Measurements from ENCODE around the gene PNMA1. TPM values are rescaled to one million over a fixed set of nuclear protein-coding genes. Genes with fewer than 3 reads are reported as not detected.
A peak's percentile ranks its signal among the peaks of the same experiment; 100 is the strongest.

Gene PNMA1
- total and polyA plus RNA-seq, 2 of the 13 experiments (the other 11 are each of a cell fraction or from before 2014, with no cell fraction given), result 7.0 to 8.3 TPM

GRCh38 chr14:73714656-73715081 lies 485 bp upstream of the PNMA1 start (continued):
- TF ChIP-seq HOXA3 (CRISPR knock-in tag; IDR thresholded peaks at IDR 0.05), result no peak
- TF ChIP-seq ZFP37 (CRISPR knock-in tag; IDR thresholded peaks at IDR 0.05; ENCODE audit: borderline replicate concordance), result no peak

GRCh38 chr14:73713206-73713802 lies 880 bp downstream of the PNMA1 start:
- peaks cover 6 to 13% of the 10 kb centered on the region in 2 experiments; a peak in 4 of 5 replicates for H3K36me3 ChIP-seq (replicated peaks in 1 of 2; ENCODE audit: control insufficient read depth in 1 of 2, insufficient read depth in 2 of 2, low read length in 2 of 2)
- peaks cover 15% of the 10 kb centered on the region for H3K4me1 ChIP-seq (ENCODE audit: insufficient read depth, low read length)
- H4K20me1 ChIP-seq (ENCODE audit: insufficient read depth, low read length), result 0 out of 2 replicates have a peak, but pooled peaks cover 5% of the 10 kb centered on the region
- ATAC-seq, result no peak; the same call in 2 of the 3 replicates
- peak overlapping the region; percentile 72 for H3K9ac ChIP-seq (ENCODE audit: insufficient read depth, low read depth, low read length)
- intact Hi-C loops (cut with micrococcal nuclease; ENCODE audit: unreplicated experiment) (loop anchor here (2.0 to 5.0 kb wide), 2 partner anchors 49 to 176 kb away; partner anchors contain the start of gene ACOT1), in situ Hi-C loops (cut with HindIII; ENCODE audit: extremely low pct_ligation_motif_present, low pct_unique_long_range_greater_than_20kb) (no loop called here)
- H3K27ac ChIP-seq (ENCODE audit: extremely low read length, insufficient read depth, low read length), result peak overlapping the region; percentile 69
- POLR2A ChIA-PET, result interaction anchor here (0.6 to 2.5 kb wide), 6 partner anchors 19 to 175 kb away, joined by 3 to 8 read pairs (median 4); partner anchors contain the start of genes ACOT2, PTGR2 and ZNF410
- H3K4me2 ChIP-seq (ENCODE audit: low read depth, low read length), result peak overlapping the region; percentile 91
- peak overlapping the region; percentile 79 to 89 (median 81) for H3K4me3 ChIP-seq (replicated peaks in 1 of 3; ENCODE audit: insufficient read depth in 1 of 3, low read depth in 2 of 3, low read length in 3 of 3)
- no peak for FAIRE-seq
- H3K27me3 ChIP-seq (ENCODE audit: control insufficient read depth in 1 of 2, insufficient read depth in 2 of 2, low read length in 2 of 2), result no peaks in the 10 kb centered on the region
- H2AFZ ChIP-seq (ENCODE audit: low read length), result peak overlapping the region; percentile 55
- H3K9me3 ChIP-seq (ENCODE audit: low read length), result no peaks in the 10 kb centered on the region
- CTCF ChIA-PET (ENCODE audit: low intra/inter-chr PET ratio, low total read pairs), result no interaction called here
- DNase-seq (ENCODE audit: low spot score), result no peak
- WGBS (ENCODE audit: low lambda C conversion rate), result 2% methylated on average over 15 of the region's 21 CpGs
- BruUV-seq (replicated peaks), result TSS peak; percentile 69
- H3K79me2 ChIP-seq (ENCODE audit: insufficient read depth, low read length), result peaks cover 20% of the 10 kb centered on the region
- TF ChIP-seq KLF16 (CRISPR knock-in tag; IDR thresholded peaks at IDR 0.05) (no peak), ZNF350 (CRISPR knock-in tag; IDR thresholded peaks at IDR 0.05; ENCODE audit: borderline replicate concordance, low read depth) (0 out of 2 replicates have a peak, but pooled peaks have one; percentile 1), ZNF230 (CRISPR knock-in tag; IDR thresholded peaks at IDR 0.05) (0 out of 2 replicates have a peak, but pooled peaks have one; percentile 70), DMAP1 (CRISPR knock-in tag; IDR thresholded peaks at IDR 0.05) (peak; percentile 57; the same call in 1 of the 2 replicates), SSRP1 (CRISPR knock-in tag; IDR thresholded peaks at IDR 0.05) (peak; percentile 58; the same call in 1 of the 2 replicates), ZBTB25 (CRISPR knock-in tag; IDR thresholded peaks at IDR 0.05) (peak; percentile 6; the same call in 1 of the 2 replicates), MLXIP (CRISPR knock-in tag; IDR thresholded peaks at IDR 0.05; ENCODE audit: borderline replicate concordance) (no peak), THAP8 (CRISPR knock-in tag; IDR thresholded peaks at IDR 0.05; ENCODE audit: borderline replicate concordance) (0 out of 2 replicates have a peak, but pooled peaks have one; percentile 10), HDAC1 (CRISPR knock-in tag; IDR thresholded peaks at IDR 0.05) (peak; percentile 1; the same call in 1 of the 2 replicates), ETV5 (CRISPR knock-in tag; IDR thresholded peaks at IDR 0.05; ENCODE audit: borderline replicate concordance) (no peak), ASH2L (IDR thresholded peaks at IDR 0.05; ENCODE audit: insufficient read length, low read depth, low read length) (peak; percentile 63), BCLAF1 (IDR thresholded peaks at IDR 0.05) (no peak)

Measured in HepG2 (cell line).